ENCODE measurements around the gene CCDC71. TPM values are rescaled to one million over a fixed set of nuclear protein-coding genes. Genes with fewer than 3 reads are reported as not detected.

Gene CCDC71
- total and polyA plus RNA-seq, 2 experiments from 2014 or later, result 0.60 to 36.5 TPM

DNA sequence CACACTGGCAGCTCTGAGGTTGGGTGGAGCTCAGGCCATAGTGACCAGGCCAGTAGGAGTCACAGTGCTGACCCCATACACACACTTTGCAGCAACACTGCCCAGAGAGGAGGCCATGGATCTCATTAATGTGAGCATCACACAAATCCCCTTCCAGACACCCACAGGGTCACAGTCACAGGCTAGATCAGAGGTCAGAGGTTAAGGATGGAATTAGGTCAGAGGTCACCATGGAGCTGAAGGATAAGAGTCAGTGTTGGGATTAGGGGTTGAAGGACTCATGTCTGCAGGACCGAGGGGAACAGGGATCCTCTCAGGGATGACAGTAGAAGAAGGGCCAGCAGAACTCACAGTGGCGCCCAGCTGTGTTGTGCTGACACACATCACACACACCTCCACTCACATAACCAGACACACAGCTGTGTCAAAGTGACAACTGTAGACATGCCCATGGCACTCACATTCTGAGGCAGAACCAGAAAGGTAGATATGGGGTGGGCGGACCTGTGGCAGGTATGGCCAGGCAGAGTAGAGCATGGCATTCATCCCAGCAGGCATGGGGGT is 12.7 kb downstream of the CCDC71 start:
- Histone ChIP-seq H2AFZ (no peak overlapping the region), H3K4me2 (no peak overlapping the region), H3K27me3 (no peaks in the 10 kb centered on the region), H3K36me3 (replicated peaks; ENCODE audit: insufficient read depth, low read depth) (no peaks in the 10 kb centered on the region), H3K4me1 (ENCODE audit: insufficient read depth) (no peaks in the 10 kb centered on the region), H3K79me2 (no peaks in the 10 kb centered on the region), H3K9me3 (ENCODE audit: low read depth) (no peaks in the 10 kb centered on the region), H3K9me2 (replicated peaks; ENCODE audit: insufficient read depth) (no peaks in the 10 kb centered on the region), H4K20me1 (ENCODE audit: insufficient read depth, poor library complexity, severe bottlenecking) (no peaks in the 10 kb centered on the region), H3K27ac (no peak overlapping the region), H3K4me3 (no peak overlapping the region)
- WGBS (ENCODE audit: low lambda C conversion rate, missing lambda C conversion rate), result 91% methylated on average over 3 of the region's 3 CpGs
- TF ChIP-seq EZH2phosphoT487 (IDR thresholded peaks at IDR 0.05; ENCODE audit: low read depth, severe bottlenecking, unreplicated experiment) (no peak), EZH2 (IDR thresholded peaks at IDR 0.05; ENCODE audit: borderline replicate concordance) (no peak)
- TF ChIP-seq, protein P1, sequence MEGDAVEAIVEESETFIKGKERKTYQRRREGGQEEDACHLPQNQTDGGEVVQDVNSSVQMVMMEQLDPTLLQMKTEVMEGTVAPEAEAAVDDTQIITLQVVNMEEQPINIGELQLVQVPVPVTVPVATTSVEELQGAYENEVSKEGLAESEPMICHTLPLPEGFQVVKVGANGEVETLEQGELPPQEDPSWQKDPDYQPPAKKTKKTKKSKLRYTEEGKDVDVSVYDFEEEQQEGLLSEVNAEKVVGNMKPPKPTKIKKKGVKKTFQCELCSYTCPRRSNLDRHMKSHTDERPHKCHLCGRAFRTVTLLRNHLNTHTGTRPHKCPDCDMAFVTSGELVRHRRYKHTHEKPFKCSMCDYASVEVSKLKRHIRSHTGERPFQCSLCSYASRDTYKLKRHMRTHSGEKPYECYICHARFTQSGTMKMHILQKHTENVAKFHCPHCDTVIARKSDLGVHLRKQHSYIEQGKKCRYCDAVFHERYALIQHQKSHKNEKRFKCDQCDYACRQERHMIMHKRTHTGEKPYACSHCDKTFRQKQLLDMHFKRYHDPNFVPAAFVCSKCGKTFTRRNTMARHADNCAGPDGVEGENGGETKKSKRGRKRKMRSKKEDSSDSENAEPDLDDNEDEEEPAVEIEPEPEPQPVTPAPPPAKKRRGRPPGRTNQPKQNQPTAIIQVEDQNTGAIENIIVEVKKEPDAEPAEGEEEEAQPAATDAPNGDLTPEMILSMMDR (IDR thresholded peaks at IDR 0.05; ENCODE audit: poor library complexity), result no peak
- no peak for DNase-seq (ENCODE audit: low spot score)

DNA sequence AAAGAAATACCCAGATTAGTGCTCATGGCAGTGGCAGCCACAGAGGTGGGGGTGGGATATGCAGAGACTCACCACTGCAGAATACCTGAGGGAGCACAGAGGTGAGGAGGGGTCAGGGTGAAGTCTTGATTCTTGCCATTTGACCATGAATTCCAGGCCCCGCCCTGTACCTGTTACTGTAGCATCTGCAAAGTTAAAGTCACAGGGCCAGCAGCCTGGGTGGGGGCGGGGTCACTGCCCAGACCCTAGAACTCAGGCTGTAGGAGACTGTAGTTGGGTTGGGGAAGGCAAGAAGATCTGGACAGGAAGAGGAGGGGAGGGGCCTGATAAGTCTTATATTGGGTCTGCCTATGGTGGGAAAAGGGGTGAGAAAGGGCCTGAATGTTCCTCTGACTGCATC is 14.5 kb downstream of the CCDC71 start:
- no peaks in the 10 kb centered on the region for H3K9me2 ChIP-seq (replicated peaks; ENCODE audit: insufficient read depth)
- no peaks in the 10 kb centered on the region for H3K9me3 ChIP-seq (ENCODE audit: low read depth)
- H4K20me1 ChIP-seq (ENCODE audit: insufficient read depth, poor library complexity, severe bottlenecking), result no peaks in the 10 kb centered on the region
- H3K27me3 ChIP-seq, result no peaks in the 10 kb centered on the region
- H3K4me2 ChIP-seq, result no peak overlapping the region
- no peak overlapping the region for H3K27ac ChIP-seq
- 83% methylated on average over 2 of the region's 2 CpGs for WGBS (ENCODE audit: low lambda C conversion rate, missing lambda C conversion rate)
- no peaks in the 10 kb centered on the region for H3K79me2 ChIP-seq
- H3K36me3 ChIP-seq (replicated peaks; ENCODE audit: insufficient read depth, low read depth), result no peaks in the 10 kb centered on the region
- TF ChIP-seq, protein P1 (IDR thresholded peaks at IDR 0.05; ENCODE audit: poor library complexity), result no peak
- no peak for TF ChIP-seq EZH2 (IDR thresholded peaks at IDR 0.05; ENCODE audit: borderline replicate concordance)
- no peak for TF ChIP-seq EZH2phosphoT487 (IDR thresholded peaks at IDR 0.05; ENCODE audit: low read depth, severe bottlenecking, unreplicated experiment)
- peak; percentile 2 for DNase-seq (ENCODE audit: low spot score)
- no peak overlapping the region for H3K4me3 ChIP-seq
- H2AFZ ChIP-seq, result no peak overlapping the region
- H3K4me1 ChIP-seq (ENCODE audit: insufficient read depth), result no peaks in the 10 kb centered on the region

GRCh38 chr3:49148159-49148558 is 18.0 kb downstream of the CCDC71 start:
- Histone ChIP-seq H2AFZ (no peak overlapping the region), H3K79me2 (no peaks in the 10 kb centered on the region), H3K27ac (no peak overlapping the region), H3K4me1 (ENCODE audit: insufficient read depth) (no peaks in the 10 kb centered on the region), H4K20me1 (ENCODE audit: insufficient read depth, poor library complexity, severe bottlenecking) (no peaks in the 10 kb centered on the region), H3K9me3 (ENCODE audit: low read depth) (no peaks in the 10 kb centered on the region), H3K4me2 (no peak overlapping the region), H3K4me3 (no peak overlapping the region), H3K9me2 (replicated peaks; ENCODE audit: insufficient read depth) (no peaks in the 10 kb centered on the region), H3K27me3 (no peaks in the 10 kb centered on the region), H3K36me3 (replicated peaks; ENCODE audit: insufficient read depth, low read depth) (no peaks in the 10 kb centered on the region)
- TF ChIP-seq EZH2 (IDR thresholded peaks at IDR 0.05; ENCODE audit: borderline replicate concordance), result no peak
- TF ChIP-seq EZH2phosphoT487 (IDR thresholded peaks at IDR 0.05; ENCODE audit: low read depth, severe bottlenecking, unreplicated experiment), result no peak
- TF ChIP-seq, protein P1 (IDR thresholded peaks at IDR 0.05; ENCODE audit: poor library complexity), result no peak
- WGBS (ENCODE audit: low lambda C conversion rate, missing lambda C conversion rate), result 84% methylated on average over 3 of the region's 5 CpGs
- no peak for DNase-seq (ENCODE audit: low spot score)

Measured in hepatocyte (in vitro differentiated cells).